Measurements from ENCODE around the gene CACNA1C. TPM values are rescaled to one million over a fixed set of nuclear protein-coding genes. Genes with fewer than 3 reads are reported as not detected.

CACNA1C gene
- total RNA-seq, 1 experiment from 2014 or later = 3.7 TPM

DNA sequence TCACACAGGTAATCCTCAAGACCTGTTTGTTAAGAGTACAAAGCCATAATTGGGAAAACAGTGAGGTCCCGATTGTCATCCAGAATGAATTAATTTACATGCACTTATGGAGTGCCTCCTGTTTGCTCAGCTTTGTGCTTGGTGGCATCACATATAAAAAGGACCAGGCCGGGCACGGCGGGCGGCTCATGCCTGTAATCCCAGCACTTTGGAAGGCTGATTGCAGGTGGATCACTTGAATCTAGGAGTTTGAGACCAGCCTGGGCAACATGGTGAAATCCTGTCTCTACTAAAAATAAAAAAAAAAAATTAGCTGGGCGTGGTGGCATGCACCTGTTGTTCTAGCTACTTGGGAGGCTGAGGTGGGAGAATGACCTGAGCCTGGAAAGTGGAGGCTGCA is 247.4 kb downstream of the CACNA1C start:
- intact Hi-C loops (cut with micrococcal nuclease; ENCODE audit: unreplicated experiment) = no loop called here
- ChIA-PET CTCF (no interaction called here), POLR2A (ENCODE audit: low non-redundant PET) (no interaction called here)
- TF ChIP-seq, protein P1, sequence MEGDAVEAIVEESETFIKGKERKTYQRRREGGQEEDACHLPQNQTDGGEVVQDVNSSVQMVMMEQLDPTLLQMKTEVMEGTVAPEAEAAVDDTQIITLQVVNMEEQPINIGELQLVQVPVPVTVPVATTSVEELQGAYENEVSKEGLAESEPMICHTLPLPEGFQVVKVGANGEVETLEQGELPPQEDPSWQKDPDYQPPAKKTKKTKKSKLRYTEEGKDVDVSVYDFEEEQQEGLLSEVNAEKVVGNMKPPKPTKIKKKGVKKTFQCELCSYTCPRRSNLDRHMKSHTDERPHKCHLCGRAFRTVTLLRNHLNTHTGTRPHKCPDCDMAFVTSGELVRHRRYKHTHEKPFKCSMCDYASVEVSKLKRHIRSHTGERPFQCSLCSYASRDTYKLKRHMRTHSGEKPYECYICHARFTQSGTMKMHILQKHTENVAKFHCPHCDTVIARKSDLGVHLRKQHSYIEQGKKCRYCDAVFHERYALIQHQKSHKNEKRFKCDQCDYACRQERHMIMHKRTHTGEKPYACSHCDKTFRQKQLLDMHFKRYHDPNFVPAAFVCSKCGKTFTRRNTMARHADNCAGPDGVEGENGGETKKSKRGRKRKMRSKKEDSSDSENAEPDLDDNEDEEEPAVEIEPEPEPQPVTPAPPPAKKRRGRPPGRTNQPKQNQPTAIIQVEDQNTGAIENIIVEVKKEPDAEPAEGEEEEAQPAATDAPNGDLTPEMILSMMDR (conservative IDR thresholded peaks at IDR 0.05; ENCODE audit: low read depth, low read length) = no peak
- no peak for TF ChIP-seq EZH2 (IDR thresholded peaks at IDR 0.05; ENCODE audit: borderline replicate concordance, low read depth, low read length, poor library complexity, severe bottlenecking)
- H3K4me1 ChIP-seq (ENCODE audit: insufficient read depth, low read length, poor library complexity, severe bottlenecking) = peaks cover 5% of the 10 kb centered on the region
- no peaks in the 10 kb centered on the region for H3K27me3 ChIP-seq (replicated peaks; ENCODE audit: insufficient read depth, low read depth, low read length, poor library complexity)
- no peak overlapping the region for H3K4me3 ChIP-seq (ENCODE audit: low read depth, low read length, poor library complexity, severe bottlenecking)
- H3K36me3 ChIP-seq (ENCODE audit: insufficient read depth, low read length, poor library complexity, severe bottlenecking) = no peaks in the 10 kb centered on the region
- no TSS peak for BruUV-seq (replicated peaks)
- no peak overlapping the region for H3K27ac ChIP-seq (ENCODE audit: low read depth, low read length, poor library complexity, severe bottlenecking)
- no peaks in the 10 kb centered on the region for H3K9me3 ChIP-seq (ENCODE audit: low read depth, low read length, poor library complexity, severe bottlenecking)
- no peak for DNase-seq (ENCODE audit: low spot score)

DNA sequence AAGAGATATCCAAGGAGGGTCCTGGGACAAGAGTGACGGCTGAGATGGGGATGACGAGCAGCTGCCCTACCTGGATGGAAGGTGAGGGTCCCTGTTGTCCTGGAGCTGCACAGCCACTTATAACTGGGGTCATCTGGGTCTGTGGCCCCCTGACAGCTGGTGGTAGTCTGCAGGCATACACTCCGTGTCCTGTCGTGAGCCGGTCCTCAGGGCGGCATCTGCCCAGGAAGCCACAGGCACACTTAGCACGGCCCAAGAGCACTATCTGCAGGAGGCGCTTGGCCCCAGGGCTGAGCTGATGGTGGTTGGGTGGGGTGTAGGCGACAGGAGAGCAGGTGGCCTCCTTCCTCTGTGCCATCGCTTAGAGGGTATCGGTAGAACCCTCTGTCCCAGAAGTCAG is 248.1 kb downstream of the CACNA1C start:
- CTCF ChIA-PET = no interaction called here
- POLR2A ChIA-PET (ENCODE audit: low non-redundant PET) = no interaction called here
- no TSS peak for BruUV-seq (replicated peaks)
- Histone ChIP-seq H3K27ac (ENCODE audit: low read depth, low read length, poor library complexity, severe bottlenecking) (no peak overlapping the region), H3K36me3 (ENCODE audit: insufficient read depth, low read length, poor library complexity, severe bottlenecking) (no peaks in the 10 kb centered on the region), H3K9me3 (ENCODE audit: low read depth, low read length, poor library complexity, severe bottlenecking) (no peaks in the 10 kb centered on the region), H3K4me1 (ENCODE audit: insufficient read depth, low read length, poor library complexity, severe bottlenecking) (peaks cover 9% of the 10 kb centered on the region), H3K4me3 (ENCODE audit: low read depth, low read length, poor library complexity, severe bottlenecking) (no peak overlapping the region), H3K27me3 (replicated peaks; ENCODE audit: insufficient read depth, low read depth, low read length, poor library complexity) (no peaks in the 10 kb centered on the region)
- DNase-seq (ENCODE audit: low spot score) = no peak
- TF ChIP-seq, protein P1 (conservative IDR thresholded peaks at IDR 0.05; ENCODE audit: low read depth, low read length) = no peak
- no peak for TF ChIP-seq EZH2 (IDR thresholded peaks at IDR 0.05; ENCODE audit: borderline replicate concordance, low read depth, low read length, poor library complexity, severe bottlenecking)
- intact Hi-C loops (cut with micrococcal nuclease; ENCODE audit: unreplicated experiment) = no loop called here

GRCh38 chr12:2301531-2302461 is 249.0 kb downstream of the CACNA1C start:
- intact Hi-C loops (cut with micrococcal nuclease; ENCODE audit: unreplicated experiment) = no loop called here
- ChIA-PET CTCF (no interaction called here), POLR2A (ENCODE audit: low non-redundant PET) (no interaction called here)
- H3K27me3 ChIP-seq (replicated peaks; ENCODE audit: insufficient read depth, low read depth, low read length, poor library complexity) = no peaks in the 10 kb centered on the region
- no TSS peak for BruUV-seq (replicated peaks)
- H3K4me3 ChIP-seq (ENCODE audit: low read depth, low read length, poor library complexity, severe bottlenecking) = no peak overlapping the region
- DNase-seq (ENCODE audit: low spot score) = no peak
- H3K36me3 ChIP-seq (ENCODE audit: insufficient read depth, low read length, poor library complexity, severe bottlenecking) = no peaks in the 10 kb centered on the region
- no peaks in the 10 kb centered on the region for H3K9me3 ChIP-seq (ENCODE audit: low read depth, low read length, poor library complexity, severe bottlenecking)
- TF ChIP-seq, protein P1 (conservative IDR thresholded peaks at IDR 0.05; ENCODE audit: low read depth, low read length) = no peak
- no peak for TF ChIP-seq EZH2 (IDR thresholded peaks at IDR 0.05; ENCODE audit: borderline replicate concordance, low read depth, low read length, poor library complexity, severe bottlenecking)
- H3K27ac ChIP-seq (ENCODE audit: low read depth, low read length, poor library complexity, severe bottlenecking) = no peak overlapping the region
- H3K4me1 ChIP-seq (ENCODE audit: insufficient read depth, low read length, poor library complexity, severe bottlenecking) = peaks cover 17% of the 10 kb centered on the region

Measured in A673 (cell line).